ENCODE data around the gene DLD.
"Not testable (repeated sequence)": the region's sequence is repeated elsewhere in the genome, so short reads cannot be mapped to it uniquely, and the experiment has no call there.

Gene DLD, protein sequence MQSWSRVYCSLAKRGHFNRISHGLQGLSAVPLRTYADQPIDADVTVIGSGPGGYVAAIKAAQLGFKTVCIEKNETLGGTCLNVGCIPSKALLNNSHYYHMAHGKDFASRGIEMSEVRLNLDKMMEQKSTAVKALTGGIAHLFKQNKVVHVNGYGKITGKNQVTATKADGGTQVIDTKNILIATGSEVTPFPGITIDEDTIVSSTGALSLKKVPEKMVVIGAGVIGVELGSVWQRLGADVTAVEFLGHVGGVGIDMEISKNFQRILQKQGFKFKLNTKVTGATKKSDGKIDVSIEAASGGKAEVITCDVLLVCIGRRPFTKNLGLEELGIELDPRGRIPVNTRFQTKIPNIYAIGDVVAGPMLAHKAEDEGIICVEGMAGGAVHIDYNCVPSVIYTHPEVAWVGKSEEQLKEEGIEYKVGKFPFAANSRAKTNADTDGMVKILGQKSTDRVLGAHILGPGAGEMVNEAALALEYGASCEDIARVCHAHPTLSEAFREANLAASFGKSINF

DNA sequence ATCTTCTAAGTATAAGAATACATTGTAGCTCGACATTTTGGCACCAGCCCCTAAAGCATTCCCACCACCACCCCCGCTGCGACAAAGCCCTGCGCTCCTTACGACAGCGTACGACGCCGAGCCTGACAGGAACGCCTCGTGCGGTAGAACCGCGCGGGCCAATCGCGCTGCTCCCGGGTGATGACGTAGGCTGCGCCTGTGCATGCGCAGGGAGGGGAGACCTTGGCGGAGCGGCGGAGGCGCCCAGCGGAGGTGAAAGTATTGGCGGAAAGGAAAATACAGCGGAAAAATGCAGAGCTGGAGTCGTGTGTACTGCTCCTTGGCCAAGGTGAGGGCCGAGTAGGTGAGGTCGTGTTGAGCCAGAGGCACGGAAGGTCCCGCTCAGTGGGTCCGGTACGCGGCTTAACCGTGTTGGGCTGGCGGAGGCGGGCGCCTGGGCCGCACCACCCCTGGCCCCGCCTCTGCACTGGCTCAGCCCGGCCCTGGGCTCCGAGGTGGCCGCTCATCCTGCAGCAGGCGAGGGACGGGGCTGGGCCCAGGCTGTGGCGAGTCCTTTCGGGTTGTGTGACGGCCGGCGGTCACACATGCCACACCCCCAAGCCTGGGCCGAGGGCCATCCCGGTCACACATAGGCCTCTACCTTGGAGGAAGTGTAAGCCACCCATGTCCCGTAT, at the start of gene DLD:
Gene DLD (plus strand): TSS at position 222 of the 674 bp plus-strand sequence. CDS start 68 bp downstream, at position 290.
- DNase-seq: peak; percentile 97

DNA sequence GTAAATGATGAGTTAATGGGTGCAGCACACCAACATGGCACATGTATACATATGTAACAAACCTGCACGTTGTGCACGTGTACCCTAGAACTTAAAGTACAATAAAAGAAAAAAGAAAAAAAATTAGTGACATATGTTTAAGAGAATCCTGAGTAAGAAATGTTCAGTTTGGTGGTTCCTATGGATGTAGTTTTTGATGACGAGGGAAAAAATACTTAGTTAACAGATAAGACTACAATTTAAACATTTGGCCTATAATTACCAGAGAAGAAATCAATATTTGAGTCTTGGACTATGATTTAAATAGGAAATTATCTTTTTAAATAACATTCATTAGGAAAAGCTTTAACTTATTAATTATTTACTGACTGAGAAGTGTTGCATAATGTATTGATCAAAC, 48.8 kb upstream of the DLD start:
- no peak for DNase-seq

DNA sequence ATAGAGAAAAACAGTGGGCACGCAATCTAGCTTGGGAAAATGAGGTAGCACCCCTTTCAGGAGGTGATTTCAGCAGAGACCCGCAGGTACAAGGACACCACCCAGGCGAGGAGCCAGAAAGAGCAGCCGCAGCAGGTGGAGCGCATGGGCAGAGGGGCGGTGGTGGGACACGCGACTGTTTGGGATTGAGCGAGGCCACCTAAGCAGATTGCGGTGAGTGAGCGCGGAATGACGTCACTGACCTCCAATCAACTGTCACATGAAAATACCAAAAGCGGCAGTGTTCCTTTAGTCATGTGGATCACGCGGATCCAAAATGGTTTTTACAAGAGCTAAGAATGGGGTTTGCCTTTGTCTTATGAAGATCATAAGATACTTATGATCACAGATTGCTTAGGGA, 47.8 kb upstream of the DLD start:
- DNase-seq: no peak

DNA sequence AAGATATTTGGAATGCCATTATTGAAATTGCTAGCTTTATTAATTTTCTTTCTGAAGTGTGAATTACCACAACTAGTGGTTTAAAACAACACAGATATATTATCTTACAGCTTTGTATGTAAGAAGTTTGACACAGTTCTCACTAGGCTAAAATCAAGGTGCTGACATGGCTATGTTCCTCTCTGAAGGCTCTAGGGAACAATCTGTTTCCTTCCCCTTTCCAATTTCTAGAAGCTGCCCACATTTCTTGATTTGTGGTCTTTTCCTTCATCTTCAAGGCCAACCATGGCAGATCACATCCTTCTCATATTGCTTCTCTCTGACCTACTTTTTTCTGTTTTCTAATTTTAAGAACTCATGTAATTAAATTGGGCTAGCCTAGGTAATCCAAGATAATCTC, 44.7 kb upstream of the DLD start:
- no peak for DNase-seq

DNA sequence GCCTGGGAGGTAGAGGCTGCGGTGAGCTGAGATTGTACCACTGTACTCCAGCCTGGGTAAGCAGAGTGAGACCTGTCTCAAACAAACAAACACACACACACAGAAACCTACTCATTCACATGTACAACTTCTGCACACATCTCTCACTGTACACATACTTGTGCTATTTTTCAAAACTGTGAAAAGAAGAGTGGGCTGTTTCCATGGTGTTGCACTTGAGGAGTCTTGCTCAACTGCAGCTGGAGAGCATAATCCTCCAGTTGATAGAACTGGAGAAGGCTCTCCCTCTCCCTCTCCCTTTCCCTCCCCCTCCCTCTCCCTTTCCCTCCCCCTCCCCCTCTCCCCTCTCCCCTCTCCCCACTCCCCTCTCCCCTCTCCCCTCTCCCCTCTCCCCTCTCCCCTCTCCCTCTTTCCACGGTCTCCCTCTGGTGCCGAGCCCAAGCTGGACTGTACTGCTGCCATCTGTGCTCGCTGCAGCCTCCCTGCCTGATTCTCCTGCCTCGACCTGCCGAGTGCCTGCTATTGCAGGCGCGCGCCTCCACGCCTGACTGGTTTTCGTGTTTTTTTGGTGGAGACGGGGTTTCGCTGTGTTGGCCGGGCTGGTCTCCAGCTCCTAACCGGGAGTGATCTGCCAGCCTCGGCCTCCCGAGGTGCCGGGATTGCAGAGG, 43.7 kb upstream of the DLD start:
- no peak for DNase-seq

DNA sequence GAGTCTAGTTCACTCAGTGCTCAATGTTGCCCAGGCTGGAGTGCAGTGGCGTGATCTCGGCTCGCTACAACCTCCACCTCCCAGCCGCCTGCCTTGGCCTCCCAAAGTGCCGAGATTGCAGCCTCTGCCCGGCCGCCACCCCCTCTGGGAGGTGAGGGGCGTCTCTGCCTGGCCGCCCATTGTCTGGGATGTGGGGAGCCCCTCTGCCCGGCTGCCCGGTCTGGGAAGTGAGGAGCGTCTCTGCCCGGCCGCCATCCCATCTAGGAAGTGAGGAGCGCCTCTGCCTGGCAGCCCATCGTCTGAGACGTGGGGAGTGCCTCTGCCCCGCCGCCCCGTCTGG, 43.2 kb upstream of the DLD start:
- not testable (repeated sequence) for DNase-seq

DNA sequence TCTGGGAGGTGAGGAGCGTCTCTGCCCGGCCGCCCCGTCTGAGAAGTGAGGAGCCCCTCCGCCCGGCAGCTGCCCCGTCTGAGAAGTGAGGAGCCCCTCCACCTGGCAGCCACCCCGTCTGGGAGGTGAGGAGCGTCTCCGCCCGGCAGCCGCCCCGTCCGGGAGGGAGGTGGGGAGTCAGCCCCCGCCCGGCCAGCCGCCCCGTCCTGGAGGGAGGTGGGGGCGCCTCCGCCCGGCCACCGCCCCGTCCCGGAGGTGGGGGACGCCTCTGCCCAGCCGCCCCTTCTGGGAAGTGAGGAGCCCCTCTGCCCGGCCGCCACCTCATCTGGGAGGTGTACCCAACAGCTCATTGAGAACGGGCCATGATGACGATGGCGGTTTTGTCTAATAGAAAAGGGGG, 42.8 kb upstream of the DLD start:
- not testable (repeated sequence) for DNase-seq

DNA sequence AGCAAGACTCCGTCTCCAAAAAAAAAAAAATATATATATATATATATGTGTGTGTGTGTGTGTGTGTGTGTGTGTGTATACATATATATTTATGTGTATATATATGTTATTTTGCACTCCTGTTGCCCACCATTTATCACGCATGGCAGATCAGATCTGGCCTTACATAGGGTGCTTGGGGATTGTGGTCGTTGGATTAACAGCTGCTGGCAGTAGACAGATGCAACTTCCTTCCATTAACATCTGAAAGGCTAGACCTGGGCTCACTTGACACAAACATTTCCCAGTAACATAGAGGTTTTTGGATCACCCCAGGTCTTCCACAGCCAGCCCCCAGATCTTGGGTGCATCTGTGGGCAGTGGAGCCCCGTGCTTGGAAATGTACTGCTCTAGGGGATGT, 40.8 kb upstream of the DLD start:
- no peak for DNase-seq

DNA sequence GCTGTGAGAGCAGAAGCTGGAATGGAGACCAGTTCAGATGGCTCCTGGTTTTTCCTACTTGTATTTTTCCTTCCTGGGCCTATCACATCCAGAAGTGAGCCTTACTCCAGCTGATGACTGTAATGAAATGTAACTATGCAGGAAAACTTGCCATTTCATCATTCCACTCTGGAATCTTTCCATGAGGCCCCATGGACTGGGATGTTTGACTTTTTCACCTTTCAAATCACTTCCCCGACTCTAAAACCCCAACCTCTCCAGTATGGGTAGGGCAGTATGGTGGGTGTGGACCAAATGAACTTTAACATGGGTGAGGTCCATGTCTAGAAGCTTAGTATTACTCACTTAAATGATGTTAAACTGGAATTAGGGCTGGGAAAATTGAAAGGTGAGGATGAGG, 40.3 kb upstream of the DLD start:
- no peak for DNase-seq

DNA sequence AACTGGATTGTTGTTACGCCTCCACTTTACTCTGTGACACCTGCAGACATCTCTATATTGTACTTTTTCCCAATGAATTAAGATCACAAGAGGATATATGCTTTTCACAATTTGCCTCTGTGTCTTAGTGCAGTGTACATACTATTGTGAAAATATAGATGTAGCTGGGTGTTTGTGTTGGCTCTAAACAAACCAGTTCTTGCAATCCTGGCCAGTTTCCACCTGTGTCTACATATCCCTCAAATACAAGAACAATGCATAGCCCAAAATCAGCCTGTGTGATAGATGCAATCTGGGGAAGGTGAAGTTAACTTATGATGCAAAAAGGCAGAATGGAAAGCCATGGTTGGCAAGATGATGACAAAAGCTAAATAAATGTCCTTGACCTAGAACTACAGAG, 36.5 kb upstream of the DLD start:
- DNase-seq: no peak

DNA sequence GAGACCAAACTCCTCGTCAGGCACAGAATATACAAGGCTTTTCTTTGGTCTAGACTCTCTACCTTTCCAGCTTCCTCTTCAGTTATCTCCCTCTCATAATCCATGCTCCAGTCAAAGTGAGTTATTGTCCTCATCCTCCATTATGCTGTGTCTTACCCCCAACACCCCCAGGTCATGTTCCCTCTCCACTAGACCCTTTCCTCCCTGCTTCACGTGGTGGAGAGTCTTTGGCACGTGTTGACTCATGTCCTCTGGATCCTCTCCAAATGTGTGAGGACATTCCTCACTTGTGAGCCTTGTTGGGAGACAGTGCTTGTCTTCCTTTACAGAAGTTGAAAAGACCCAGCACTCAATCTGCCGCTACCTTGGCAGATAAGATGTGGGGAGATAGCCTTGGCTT, 36.0 kb upstream of the DLD start:
- no peak for DNase-seq

DNA sequence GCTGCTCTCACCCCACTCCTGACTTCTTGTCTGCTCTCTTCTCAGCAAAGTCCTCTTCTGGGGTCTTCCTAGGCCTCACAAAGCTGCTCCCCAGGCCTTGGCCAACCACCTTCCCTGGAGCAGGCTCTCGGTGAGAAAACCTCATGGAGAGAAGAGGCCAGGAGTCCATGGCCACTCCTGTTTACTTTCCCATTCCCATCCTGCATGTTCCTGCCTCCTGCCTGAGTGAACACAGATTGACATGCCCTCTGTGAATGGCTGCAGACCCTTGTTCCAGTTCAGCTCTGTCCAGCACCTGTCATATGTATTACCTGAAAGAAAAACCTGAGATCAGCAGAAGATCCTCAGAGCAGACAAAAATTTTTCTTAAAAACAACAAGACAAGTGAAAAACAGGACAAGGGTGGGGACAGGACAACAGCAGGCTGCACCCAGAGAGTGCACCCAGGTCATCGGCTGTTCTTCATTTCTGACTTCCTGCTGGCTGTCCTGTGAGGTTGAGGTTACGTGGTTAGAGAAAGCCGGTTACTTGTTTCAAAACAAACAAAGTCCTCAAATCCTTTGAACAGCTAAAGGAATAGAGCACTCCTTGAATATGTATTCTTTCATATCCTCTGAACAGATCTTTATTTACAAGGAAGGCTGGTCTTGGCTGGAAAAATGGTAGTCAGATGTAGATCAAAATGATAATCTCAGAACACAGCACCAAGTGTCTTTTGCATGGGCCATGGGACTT, 34.0 kb upstream of the DLD start:
- no peak for DNase-seq

DNA sequence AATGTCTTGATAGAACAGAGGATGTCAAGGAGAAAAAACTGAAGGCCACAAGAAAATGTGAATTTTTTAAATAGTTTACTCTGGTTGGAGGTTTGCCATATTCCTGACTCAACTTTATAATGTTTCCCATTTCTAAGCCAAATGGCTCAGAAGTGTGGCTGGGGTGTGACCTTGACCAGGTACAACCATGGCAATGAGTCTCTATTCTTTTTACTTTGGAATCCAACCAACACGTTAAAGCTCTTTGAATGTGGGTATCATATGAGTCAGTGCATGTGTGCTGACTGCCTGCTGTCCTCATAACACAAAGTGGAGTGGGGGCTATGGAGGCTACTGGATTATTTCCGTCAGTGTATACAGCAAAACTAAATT, 33.5 kb upstream of the DLD start:
- no peak for DNase-seq

DNA sequence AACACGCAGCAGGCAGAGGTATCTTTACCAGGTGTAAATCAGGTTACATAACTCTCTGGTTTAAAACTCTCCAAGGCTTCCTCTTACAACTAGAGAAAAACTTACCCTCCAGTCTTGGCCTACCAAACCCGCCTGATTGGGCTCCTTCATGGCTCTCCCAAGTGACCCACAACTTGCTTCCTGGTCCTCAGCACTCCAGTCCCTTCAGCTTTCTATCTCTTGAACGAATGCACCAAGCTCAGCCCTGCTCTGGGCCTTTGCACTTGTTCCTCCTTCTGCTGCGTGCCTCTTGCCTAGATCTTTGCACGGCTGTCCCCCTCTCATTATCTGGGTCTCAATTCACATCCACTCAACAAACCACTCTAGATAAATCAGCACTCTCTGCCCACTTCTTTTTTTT, 32.7 kb upstream of the DLD start:
- no peak for DNase-seq

DNA sequence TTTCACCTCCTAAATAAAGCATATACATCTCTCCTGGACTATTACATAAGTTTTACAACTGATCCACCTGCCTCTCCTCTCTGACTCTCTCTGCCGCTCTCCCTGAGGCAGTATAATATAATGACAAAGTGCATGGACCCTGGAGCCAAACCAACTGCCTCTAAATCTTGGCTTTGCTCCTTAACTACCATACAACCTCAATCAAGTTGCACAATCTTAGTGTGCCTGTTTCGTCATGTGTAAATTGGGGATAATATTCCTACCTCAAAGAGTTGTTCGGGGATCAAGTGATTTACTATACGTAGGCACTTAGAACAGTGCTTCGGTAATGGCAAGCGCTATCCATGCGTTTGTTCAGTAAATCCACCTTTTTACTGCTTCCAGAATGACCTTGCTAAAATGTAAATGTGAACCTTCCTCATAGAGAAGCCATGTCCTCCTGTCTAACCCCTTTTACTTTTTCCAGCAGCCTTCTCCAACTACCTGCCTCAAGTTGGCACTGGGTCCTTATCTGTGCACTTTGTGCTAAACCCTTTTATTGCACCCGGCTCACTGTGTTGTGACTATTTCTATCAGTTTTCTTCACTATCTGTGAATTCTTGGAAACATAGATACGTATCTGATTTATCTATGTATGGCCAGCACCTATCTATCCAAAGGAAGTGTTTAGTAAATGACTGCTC, 30.6 kb upstream of the DLD start:
- DNase-seq: no peak

DNA sequence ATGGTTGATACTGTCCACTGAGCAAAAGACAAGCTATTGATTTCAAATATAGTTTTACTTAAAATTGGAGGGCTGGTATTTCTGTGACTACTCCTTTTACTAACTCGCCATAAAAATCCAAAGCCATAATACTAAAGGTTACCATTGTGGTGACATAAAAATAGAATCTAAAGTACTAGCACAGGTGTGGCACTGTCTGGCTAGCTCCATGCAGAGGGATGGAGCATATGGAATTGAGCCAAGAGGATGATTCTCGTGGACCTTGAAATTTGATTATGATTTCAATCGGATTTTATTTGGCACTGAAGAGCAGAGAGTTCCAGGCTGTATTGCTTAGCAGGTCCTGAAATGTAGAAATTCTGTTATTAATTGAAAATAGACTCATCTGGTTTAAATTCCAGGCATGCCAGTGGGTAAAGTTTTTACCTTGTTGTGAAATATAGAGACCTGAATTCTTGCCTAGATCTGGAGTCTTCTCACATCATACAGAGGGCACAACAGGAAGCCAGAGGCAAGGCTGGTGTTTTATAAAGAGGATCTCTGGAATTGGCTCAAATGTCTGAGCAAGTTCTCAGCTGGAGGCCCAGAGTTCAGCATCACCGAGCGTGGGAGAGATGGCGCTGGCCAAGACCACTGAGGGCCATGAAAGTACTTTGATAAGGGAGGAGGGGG, 29.9 kb upstream of the DLD start:
- no peak for DNase-seq

DNA sequence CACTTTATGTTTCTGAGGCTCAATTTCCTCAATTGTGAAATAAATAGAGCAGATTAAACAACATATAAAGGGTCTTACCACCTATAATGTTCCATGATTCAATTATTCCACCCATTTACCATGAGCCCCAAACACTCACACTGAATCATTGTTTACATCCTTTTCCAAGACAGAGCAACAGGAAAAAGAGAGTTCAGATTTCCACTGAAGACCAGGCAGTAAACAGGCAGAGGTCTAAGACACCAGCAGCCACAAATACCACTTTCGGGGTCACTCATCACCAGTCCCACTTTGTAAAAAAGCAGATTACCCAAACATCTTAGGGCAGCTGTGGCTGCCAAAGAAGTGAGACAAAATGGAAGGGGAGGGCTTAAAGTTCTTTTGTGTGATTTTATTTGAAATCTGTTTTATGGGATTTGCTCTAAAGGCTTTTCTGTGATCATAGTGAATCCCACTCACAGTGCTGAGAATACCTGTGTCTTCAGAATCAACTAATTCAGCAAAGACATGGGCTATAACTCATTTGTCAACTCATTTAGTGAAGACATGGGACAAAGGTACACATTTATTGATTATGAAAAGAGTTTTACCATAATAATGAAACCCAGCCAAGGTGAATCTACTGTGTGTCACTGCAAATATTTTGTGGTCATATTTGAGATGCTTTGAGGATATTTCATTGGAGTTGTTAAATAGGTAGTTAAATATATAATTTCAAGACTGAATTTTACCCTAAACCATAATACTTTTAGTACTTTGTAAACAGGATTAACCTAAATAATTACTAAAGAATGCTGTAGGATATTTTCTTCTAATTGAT, 24.8 kb upstream of the DLD start:
- DNase-seq: no peak

DNA sequence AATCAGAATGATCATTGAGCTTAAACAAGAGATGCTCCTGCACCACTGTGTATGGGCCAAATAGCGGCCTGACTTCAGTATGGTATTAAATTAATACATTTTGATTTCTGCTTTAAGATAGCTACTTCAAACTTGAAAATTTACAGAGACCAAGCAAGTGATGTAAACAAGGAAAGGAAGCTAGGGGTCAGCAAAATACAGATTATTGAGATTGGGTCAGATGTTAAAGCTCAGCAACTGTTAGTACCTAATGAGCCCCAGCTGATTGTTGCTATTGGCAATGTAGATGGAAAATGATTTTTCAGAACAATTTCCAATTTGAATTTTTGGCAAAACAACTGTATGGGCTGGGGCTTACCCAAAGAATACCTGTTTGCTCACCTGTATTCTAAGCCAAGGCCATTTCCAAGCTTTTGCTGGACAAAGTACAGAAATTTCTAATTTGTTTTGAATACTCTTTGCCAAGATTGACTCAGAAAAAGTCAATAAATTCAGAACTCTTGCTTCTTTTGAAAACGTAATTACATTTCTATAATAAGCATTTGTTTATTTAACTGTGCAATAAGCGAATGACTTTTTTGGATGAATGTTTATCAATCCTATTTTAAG, 23.0 kb upstream of the DLD start:
- no peak for DNase-seq

DNA sequence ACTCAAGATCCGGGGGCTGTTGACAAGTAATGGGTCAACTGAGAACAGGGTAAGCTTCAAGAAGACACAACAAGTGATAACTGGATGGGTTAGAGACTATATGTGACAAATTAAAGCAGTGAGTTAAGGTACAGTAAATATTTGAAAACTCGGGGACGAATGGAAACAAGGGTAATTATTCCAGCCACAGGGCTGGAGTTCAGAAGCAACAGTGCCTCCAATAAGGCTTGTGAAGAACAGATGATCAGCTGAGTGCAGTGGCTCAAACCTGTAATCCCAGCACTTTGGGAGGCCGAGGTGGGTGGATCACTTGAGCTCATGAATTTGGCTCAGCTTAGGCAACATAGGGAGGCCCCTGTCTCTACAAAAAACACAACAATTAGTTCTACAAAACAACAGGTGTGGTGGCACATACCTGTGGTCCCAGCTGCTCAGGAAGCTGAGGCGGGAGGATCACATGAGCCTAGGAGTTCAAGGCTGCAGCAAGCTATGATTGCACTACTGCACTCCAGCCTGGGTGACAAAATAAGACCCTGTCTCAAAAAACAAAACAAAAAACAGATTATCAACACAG, 20.5 kb upstream of the DLD start:
- no peak for DNase-seq

DNA sequence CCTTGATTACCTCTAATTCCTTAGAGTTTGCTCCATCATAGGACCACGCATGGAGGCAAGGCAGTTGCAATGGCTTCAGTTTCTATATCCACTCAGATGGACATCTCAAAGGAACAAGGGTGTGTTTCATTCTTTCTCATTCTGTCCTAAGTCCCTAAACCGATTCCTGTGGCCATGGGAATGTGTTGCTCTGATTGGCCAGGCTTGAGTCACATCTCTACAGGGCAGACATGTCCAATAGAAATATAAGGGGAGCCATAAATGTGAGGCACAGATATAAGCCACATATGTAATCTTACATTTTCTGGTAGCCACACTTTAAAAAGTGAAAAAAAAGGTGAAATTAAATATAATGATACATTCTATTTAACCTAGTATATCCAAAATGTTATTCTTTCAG, 16.9 kb upstream of the DLD start:
- DNase-seq: no peak
